Erythroblast (primary cell): ENCODE results near the gene NRL.

Experiments
- GATA1 ChIP-seq: IDR thresholded peaks from 2 replicates; pipeline ENCODE4 v1.6.1; 2011; ENCODE audit warnings: low read depth, mild to moderate bottlenecking, control low read depth, low read length, moderate library complexity
- POLR2A ChIP-seq: IDR thresholded peaks from 2 replicates; pipeline ENCODE4 v1.6.1; 2011; ENCODE audit warnings: mild to moderate bottlenecking, low read length

- TF ChIP-seq POLR2A, result peak; percentile 98
- TF ChIP-seq GATA1, result no peak
Observed at GRCh38 chr14:24093901-24094840, 20.6 kb downstream of the NRL start, which contains the start of gene PCK2.
